GM20431 (cell line): ENCODE data around the gene STK11IP.

ENCODE experiments used
- in situ Hi-C: fragments of 300-500 bp; cut with MseI, MboI; formaldehyde crosslinking; loops from one replicate; pipeline ENCODE4 v1.15.0; 2020; ENCODE audit warnings: low sequenced_read_pairs; ENCODE audit not compliant: unreplicated experiment

Gene STK11IP

DNA sequence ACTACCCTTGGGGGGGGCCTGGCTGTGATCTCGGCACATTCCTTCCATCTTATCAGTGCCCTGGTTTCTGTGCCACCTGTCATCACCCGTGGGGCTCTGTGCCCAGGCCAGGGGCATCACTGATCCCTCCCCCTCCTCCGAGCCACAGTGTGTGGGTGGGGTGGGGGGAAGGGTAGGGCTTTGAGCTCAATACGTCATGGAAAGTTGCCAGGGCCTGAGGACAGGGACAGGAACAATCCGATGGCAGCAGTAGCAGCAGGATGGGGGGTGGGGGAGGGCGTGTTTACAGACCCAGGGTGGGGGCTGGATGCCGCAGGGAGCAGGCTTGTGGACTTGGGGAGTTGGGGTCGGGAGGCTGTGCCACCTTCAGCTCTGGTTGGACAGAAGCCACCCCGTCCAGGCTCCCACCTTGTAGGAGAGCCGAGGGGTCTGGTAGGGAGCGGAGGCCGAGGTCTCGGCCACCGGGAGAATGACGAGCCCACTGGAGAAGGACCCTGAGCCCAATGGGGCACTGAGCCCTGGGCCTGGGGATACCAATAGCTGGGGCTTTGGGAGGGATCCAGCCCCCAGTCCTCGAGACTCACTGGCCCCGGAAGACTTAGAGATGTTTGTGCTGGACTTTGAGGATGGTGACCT, 33.2 kb downstream of the STK11IP start:
- in situ Hi-C loops = no loop called here

DNA sequence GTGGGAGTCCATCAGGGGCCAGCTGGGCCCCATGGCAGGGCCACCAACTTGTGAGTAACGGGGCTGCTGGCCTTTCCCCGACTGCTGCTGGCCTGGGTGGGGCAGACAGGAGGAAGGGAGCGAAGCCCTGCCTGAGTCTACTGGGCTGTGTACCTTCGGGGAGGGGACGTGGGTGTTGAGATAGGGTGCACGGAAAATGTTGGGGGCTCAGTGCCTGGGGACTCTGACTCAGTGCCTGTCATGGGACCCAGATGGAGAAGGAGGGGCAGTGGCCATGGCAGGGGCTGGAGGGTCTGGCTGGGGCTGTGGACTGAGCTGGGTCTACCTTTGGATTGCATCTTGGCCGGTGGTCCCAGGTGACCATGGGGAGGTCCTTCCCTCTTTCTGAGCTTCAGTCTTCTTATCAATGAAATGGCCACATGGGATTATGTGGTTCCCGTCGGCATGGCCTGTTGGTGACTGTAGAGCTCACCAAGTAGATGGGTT, 33.8 kb downstream of the STK11IP start:
- in situ Hi-C loops = no loop called here

DNA sequence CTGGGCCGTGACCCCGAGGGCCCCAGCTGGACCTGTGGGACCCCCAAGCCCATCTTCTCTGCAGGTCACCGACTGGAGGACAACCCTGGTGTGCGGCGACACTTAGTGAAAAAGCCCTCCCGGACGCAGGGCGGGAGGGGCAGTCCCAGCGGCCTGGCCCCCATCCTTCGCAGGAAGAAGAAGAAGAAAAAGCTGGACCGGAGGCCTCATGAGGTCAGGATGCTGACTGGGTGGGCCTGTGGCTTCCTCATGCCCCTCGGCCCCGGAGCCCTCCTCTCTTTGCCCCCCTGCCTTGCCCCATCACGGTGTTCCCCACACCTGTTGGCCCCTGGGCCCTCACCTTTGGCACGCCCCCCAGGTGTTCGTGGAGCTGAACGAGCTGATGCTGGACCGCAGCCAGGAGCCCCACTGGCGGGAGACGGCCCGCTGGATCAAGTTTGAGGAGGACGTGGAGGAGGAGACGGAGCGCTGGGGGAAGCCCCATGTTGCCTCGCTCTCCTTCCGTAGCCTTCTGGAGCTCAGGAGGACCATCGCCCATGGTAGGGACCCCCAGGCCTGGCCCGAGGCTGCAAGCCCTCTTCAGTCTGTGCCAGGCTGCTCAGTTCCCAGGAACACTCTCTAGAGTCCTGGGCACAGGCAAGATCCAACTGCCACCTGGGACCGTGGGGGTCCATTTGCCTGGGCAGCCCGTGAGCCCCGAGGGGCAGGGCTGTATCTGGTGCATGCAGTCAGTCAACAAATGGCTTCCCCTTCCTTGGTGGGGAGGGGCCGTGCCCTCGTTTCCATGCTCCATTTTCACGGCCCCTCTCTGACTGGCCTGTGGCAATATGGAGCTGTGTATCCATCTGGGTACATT, 34.5 kb downstream of the STK11IP start:
- in situ Hi-C loops = no loop called here

DNA sequence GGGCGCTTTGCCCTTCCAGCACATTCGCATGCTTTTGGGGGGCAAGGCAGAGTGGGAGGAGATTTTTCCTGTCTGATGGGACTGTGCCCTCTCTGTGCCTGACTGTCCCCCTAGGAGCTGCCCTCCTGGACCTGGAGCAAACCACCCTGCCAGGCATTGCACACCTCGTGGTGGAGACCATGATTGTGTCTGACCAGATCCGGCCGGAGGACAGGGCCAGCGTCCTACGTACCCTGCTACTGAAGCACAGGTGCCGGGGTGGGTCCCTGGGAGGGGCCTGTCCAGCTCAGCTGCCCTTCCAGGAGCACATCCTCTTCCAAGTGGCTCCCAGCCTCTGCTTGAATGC, 35.1 kb downstream of the STK11IP start:
- in situ Hi-C loops = no loop called here

DNA sequence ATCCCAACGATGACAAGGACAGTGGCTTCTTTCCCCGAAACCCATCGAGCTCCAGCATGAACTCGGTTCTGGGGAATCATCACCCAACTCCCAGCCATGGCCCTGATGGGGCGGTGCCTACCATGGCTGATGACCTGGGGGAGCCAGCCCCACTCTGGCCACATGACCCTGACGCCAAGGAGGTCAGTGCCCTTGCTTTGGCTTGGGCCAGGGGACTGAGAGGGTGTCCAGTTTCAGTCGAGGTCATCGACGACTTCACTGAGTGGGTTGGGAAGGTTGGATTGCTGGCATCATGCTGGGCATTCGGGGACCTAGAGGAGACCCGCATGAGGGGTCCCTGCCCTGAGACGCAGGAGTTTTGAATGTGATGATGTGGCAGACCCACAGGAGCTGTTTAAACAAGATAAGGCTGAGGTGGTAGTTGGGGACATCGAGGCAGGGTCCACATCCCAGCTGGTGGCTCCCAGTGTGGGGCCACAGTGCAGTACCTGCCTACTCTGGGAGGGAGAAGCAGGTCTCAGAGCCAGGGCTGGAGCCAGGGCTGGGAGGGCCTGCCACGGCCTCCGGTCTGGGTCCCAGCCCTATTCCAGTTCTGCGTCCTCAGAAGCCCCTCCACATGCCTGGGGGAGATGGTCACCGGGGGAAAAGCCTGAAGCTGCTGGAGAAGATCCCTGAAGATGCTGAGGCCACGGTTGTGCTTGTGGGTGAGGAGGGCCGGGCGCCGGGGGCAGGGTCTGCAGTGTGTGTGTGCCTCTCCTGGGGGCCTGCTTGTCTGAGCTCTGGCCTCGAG, 35.8 kb downstream of the STK11IP start:
- in situ Hi-C loops = no loop called here

DNA sequence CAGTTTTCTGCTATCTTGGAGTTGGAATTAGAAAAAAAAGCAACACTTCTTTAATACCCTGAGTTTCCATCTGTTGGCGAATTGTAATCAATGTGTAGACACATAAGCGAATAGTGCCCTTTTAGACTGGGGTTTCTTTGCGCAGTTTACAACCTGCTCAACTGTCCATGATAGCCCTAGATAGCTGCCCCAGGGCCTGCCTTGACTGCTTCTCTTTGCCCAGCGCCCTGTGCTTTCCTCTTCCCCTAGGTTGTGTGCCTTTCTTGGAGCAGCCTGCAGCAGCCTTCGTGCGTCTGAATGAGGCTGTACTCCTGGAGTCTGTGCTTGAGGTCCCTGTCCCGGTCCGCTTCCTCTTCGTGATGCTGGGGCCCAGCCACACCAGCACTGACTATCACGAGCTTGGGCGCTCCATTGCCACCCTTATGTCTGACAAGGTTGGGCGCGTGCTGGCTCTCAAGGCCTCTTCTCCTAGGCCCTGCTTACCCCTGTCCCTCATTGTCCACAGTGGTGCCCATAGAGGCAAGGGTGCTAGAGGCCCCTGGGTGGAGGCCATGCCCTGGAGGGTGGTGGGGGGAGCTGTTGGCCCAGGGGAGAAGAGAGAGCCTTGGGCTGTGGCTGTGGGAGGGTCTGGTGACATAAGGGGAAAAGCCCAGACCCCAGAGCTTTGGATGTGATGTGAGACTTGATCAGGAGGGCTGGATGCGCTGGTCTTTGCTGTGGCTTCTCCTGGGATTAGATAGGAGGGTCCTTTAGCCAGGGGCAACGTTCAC, 36.7 kb downstream of the STK11IP start:
- in situ Hi-C loops = no loop called here

DNA sequence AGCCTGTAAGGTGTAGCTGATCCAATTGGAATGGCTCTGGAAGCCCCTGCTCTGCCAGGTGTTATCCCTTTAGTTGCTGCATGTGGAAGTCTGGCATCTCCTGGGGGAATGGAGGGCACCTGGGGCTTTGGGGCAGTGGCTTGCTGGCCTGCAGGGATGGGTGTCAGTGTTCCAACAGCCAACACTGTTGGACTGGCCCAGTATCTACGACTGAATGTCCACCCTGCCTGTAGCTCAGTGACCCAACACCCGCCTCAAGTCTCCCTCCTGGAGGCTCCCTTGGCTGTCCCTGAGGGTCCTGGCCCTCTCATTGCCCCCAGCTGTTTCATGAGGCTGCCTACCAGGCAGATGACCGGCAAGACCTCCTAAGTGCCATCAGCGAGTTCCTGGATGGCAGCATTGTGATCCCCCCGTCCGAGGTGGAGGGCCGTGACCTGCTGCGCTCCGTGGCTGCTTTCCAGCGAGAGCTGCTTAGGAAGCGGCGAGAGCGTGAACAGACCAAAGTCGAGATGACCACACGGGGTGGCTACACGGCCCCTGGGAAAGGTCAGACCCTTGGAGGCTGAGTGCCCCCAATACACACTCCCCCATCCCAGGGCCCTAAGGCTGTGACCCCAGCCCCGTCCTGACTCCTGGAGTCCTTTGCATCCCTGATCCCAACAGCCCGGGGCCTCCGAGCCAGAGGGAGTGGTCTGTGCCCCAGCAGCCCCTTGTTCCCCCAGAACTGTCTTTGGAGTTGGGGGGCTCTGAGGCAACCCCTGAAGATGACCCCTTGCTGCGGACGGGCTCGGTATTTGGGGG, 37.5 kb downstream of the STK11IP start:
- in situ Hi-C loops = no loop called here

DNA sequence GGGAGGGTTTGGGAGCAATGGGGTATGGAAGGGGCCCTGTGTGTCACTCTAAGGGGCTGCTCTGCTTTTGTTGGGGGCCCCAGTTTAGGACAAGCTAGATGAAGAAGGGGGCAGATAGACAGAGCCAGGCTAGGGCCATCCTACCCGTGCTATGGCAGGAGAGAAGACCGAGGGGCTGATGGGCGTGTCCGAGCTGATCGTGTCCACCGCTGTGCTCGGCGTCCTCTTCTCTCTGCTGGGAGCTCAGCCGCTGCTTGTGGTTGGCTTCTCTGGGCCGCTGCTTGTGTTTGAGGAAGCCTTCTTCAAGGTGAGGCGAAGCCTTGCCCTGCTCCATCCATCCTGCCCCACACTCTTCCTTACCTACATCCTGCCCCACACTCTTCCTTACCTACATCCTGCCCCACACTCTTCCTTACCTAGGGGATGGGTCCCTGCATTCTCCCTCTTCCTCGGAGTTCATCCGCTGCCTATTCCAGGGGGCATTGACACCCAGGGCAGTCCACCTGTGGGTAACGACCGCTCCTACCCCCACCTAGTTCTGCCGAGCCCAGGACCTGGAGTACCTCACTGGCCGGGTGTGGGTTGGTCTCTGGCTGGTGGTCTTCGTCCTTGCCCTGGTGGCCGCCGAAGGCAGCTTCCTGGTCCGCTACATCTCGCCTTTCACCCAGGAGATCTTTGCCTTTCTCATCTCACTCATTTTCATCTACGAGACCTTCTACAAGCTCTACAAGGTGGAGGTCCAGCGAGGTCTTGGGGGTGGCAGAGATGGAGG, 38.7 kb downstream of the STK11IP start:
- in situ Hi-C loops = no loop called here

DNA sequence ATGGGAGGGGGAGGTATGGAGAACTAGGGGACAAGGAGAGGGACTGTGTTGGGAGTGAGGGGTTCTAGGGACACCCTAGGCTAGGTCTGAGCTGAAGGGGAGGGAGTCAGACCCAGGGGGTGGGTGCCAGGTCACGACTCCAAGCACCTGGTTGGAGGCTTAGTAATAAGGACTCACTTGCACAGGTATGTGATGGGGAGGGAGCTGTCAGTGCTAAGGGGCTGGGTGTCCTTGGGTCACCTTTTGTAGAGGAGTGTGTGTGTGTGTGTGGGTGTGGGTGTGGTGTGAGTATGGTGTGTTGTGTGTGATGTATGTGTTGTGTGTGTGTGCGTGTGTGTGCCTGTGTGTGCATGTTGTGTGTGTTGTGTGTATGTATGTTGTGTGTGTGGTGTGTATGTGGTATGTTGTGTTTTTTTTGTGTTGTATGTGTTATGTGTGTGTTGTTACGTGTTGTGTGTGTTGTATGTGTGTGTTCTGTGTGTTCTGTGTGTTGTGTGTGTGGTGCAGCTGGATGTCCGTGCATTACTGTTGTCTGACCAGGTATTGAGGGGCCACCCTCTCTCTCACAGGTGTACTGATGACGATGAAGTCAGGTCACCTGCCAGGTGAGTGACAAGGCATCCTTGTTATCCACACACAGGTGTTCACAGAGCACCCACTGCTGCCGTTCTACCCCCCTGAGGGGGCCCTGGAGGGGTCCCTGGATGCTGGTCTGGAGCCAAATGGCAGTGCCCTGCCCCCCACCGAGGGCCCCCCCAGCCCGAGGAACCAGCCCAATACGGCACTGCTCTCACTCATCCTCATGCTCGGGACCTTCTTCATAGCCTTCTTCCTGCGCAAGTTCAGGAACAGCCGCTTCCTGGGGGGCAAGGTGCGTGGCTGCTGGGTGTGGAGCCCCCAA, 39.5 kb downstream of the STK11IP start:
- in situ Hi-C loops = no loop called here

DNA sequence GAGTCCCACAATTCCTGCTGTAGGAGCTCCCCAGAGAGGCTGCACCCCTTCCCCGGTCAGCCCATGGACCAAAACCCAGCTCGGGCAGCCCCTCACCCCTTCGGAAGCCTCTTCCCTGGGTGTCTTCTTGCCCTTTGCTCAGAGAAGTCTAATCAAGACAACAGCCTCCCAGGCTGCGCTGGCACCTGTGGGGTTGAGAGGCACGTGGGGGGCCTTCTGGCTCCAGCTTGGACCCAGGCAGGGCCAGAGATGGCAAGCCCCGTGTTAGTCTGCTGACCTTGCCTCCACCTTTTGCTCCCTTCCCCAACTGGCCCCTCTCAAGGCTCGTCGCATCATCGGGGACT, 40.2 kb downstream of the STK11IP start:
- in situ Hi-C loops = no loop called here

DNA sequence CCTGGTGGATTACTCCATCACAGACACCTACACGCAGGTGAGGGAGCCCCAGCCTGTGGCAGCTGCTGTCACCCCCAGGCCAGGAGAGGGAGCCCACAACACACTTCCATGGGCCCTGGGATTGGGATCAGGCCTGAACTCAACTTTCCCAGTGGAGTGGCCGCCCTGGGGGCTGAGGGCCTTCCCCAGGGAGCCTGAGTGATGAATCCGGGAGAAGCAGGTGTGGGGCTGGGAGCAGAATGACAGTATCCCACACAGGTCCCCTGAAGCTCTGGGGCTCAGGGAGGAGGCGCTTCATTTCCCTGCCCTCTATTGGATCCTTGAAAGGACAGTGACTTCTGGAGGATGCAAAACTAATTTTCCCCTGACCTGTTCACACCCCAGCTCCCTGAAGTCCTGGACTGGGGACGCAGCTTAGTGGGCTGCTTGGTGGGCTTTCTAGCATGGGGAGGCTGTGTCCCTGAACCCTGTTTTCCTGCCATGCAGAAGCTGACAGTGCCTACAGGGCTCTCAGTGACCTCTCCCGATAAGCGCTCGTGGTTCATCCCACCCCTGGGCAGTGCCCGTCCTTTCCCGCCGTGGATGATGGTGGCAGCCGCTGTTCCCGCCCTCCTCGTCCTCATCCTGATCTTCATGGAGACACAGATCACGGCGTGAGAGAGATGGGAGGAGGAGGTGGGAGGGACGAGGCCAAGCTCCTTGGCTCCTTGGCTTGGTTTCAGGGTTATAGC, 40.7 kb downstream of the STK11IP start:
- in situ Hi-C loops = no loop called here

DNA sequence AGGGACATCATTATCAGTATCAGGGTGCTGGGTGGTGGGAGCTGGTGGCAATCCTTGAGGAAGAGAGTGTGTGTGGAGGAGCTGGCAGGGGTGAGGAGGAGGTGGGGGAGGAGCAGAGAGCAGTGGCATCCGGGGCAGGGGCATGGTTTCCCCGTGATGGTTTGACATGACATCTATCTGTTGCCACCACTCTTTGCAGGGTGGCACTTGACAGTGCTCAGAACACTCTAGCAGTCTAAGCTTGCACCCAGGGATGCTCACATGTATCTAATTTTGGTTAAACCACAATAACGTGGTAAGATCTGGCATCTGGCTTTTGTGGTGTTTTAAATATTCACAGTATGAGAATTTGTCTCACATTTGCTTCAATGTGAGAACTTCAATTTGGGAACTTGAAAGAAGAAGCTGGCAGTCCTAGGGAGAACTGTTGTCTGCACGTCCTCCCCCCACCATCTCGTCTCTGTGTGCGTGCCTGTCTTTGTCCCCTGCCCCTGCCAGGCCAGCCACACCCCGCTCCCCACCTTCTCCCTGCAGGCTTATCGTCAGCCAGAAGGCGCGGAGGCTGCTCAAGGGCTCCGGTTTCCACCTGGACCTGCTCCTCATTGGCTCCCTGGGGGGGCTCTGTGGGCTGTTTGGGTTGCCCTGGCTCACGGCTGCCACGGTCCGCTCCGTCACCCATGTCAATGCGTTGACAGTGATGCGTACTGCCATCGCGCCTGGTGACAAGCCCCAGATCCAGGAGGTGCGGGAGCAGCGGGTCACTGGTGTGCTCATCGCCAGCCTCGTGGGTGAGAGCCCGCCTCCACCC, 41.5 kb downstream of the STK11IP start:
- in situ Hi-C loops = no loop called here

DNA sequence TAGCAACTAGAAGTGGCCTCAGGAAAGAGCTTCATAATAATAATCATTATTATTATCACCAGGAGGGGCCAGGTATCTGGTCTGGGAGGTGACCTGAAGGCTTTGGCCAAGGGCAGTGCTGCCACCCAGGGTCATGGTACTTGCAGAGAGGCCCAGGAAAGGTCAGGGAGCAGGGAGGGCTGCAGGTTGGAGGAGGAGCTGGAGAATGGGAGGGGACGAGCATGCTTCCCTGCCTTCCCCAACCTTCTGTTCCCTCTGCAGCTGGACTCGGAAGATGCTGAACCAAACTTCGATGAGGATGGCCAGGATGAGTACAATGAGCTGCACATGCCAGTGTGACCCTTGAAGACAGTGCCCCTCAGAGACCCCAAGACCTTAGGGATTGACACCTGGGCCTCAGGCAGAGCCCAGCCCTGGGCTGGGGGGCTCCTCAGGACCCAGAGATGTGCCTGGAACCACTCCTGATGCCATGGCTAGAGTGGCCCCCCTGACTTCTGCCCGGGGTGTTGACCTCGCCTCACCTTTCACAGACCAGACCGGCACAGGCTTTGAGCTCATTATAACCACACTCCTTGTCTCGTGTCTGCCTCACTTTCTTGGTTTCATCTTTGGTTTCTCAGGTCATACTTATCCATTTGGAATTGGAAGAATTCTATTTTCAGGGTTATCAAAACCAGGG, 43.9 kb downstream of the STK11IP start:
- in situ Hi-C loops = no loop called here

DNA sequence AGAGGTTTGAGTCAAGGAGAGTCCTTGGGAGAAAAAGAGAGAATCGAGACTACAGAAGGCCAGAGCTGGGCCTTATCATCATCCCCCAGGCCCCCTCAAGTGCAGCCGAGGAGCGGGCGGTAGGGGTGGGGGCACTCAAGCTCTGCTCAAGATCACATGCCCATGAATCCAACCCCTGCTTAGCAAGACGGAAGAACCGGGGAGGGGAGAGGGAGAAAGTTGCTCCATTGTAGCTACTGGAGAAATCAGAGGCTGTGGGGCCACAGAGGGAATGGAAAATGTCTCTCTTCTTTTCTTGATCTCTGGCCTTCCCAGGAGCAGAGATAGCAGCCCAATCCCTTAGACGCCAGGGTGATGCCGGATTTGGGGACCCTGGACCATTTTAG, 44.4 kb downstream of the STK11IP start:
- in situ Hi-C loops = no loop called here

DNA sequence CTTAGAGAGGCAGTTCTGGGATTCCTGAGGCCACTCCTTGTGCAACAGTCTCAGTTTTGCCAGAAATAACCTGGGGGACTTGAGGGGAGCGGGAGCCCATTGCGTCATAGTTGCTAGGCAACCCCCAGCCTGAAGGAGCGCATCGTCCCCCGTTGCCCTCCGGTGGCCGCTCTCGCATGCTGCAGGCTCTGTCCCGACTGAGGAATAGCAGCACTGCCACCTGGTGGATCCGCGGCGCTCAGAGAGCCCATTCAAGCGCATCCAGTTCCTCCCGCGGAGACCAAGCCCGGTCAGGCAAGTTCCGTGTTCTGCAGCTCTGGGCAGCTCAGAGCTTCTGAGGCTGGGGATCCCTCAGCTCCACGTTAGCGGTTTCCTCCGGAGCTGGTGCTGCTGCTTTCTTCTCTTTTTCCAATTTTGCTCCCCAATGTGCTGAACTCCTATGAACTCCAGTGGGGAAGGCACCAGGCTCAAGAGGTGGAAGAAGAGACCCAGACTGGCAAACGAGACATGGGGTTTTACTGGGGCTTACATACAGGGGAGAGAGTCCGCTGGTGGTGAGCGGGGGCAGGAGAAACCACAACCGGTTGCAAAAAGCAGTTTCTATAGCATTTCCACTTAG, 44.9 kb downstream of the STK11IP start:
- in situ Hi-C loops = no loop called here
